COLO668 (cell line): ENCODE data around the gene BMPR1A.

ENCODE experiments used
- DNase-seq: peaks from one replicate; lab custom pipeline; 2025; ENCODE audit not compliant: unreplicated experiment; lab: John Stamatoyannopoulos, UW

BMPR1A gene

DNA sequence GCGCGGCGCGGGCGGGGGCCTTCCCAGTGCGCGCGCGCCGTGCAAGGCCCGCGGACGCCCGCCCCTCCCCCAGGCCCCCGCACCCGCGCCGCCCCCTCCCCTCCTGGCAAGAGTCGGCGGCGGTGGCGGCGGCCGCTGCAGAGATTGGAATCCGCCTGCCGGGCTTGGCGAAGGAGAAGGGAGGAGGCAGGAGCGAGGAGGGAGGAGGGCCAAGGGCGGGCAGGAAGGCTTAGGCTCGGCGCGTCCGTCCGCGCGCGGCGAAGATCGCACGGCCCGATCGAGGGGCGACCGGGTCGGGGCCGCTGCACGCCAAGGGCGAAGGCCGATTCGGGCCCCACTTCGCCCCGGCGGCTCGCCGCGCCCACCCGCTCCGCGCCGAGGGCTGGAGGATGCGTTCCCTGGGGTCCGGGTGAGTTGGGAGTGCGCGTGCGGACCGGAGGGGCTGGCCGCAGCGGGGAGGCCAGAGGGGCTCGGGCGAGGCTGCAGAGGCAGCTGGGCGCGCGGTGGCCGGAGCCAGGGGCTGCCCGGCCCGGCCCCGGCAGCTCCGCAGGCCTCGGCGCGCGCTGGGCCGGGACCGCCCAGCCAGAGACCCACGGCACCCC, at the start of gene BMPR1A:
BMPR1A (plus strand) TSS at position 109 of the 602 bp plus-strand sequence. CDS start 119,400 bp downstream, outside the sequence.
- DNase-seq, result no peak

DNA sequence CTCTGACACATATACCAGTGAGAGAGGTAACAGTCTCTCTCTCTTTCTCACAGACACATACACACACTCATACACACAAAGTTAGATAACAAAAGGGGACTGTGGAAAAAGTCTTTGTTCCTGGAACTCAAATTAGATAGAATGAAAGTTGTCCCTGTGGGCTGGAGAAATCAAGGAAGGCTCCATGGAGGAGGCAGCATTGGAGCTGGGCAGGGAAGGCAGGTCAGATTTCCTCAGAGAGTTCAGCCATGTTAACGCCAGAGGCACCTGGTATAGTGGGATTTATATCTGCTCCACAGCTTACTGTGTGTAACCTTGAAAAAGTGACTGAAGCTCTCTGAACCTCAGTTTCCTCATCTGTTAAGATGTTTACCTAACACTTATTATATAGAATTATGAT, 49.4 kb upstream of the BMPR1A start:
- DNase-seq, result no peak

DNA sequence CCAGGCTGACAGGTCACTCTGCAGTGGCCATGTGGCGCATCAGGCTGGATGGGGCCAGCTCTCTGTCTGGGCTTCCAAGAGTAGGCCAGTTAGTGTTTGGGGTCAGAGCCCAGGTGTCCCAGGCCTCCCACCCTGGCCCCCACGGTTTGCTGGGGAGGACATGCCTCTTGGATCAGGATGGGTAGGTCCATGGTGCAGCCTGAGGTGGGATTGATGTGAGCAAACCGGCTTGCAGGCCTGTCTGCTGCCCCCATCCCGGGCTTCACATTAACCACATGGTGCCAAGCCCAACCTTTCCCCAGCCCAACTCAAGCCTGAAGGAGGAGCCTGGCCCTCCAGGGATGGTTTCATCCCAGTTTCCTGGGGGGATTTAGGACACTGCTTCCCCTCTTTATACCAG, 48.9 kb upstream of the BMPR1A start:
- DNase-seq, result no peak

DNA sequence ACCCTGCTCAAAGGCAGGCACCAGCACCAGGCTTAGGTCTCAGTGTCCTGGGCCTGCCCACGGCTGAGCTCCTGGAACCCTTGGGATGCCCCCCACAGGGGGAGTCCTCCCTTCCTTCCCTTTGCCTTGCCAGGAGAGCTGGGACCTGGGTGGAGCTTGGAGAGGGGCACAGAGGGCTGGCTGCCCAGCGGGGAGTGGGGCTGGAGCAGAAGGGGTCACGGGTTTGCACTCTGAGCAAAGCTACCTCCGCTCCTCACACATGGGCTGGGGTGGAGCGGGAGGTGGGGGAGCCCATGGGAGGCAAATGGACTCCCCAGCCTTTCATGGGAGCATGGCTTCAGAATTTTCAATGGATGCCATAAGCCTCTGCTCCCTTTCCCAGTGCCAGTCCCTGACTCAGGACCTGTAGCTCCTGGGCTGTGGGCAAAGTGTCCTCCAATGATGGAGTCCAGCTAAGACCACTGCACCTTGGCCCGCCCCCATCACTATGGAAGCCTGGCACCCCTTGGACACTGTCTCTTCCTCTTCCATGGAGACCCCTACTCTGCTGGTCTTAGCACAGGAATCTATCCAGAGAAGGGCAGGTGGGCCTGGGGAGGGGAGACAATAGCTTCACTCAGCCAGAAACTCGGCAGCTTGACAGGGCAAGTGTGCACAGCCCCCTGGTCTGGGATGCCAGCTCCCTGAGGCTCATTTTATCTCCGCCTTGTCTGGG, 48.2 kb upstream of the BMPR1A start:
- no peak for DNase-seq

DNA sequence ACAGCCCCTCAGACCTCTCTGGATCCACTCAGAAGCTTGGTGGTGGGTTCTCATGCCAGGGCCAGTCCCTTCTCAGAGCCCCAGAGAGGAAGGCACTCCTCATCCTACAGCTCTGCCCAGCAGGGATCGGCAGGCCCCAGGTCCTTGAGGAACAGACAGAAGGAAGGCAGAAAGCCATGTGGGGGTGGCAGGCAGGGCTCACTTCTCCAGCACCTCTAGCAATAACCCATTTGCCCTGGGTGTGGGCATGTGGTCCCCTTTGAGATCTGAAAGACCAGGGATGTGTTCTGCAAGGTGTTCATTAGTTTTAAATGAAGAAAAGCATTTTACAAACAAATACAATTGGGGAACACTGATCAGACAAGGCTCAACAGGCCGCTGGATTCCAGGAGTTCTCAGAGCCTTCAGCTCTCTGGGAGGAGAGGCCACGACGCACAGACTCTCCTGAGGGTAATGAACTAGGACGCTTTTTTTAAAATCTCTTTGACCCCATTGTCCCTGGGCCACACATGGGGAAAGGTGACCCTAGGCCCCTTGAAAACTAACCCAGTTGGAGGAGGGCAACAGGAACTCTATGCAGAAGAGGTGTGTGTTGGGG, 47.5 kb upstream of the BMPR1A start:
- no peak for DNase-seq

DNA sequence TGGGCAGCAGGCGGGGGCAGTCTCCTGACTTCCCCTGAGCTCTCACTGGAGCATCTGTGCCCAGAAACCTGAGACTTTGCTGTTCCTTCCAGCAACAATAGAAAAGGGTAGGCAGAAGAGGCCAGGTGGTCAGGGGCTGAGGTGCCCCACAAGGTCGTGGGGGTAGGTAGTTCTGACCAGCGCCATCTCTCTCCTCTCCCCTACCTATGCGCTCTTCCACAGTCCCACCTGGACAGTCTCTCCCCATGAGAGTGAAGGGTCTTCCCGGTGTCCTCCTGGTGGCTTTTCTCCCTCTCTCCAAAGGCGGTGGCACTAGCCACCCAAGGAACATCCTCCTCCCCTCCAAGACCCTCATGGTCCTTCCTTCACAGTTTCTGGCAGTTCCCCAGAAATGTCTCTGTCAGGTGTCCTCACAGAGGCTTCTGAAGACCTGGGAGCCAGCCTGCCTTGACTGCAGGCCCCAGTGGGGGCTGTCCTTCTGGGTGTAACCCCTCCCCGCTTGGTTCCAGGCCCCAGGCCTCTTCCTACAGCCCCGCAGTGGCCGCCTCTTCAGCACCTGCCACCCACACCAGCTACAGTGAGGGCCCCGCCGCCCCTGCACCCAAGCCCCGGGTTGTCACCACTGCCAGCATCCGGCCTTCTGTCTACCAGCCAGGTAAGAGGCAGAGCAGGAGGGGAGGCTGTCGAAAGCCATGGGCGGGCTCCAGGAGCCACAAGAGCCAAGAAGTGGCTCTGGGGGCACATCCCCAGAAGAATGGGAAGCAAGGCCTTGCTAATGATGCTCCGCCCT, 46.8 kb upstream of the BMPR1A start:
- no peak for DNase-seq

DNA sequence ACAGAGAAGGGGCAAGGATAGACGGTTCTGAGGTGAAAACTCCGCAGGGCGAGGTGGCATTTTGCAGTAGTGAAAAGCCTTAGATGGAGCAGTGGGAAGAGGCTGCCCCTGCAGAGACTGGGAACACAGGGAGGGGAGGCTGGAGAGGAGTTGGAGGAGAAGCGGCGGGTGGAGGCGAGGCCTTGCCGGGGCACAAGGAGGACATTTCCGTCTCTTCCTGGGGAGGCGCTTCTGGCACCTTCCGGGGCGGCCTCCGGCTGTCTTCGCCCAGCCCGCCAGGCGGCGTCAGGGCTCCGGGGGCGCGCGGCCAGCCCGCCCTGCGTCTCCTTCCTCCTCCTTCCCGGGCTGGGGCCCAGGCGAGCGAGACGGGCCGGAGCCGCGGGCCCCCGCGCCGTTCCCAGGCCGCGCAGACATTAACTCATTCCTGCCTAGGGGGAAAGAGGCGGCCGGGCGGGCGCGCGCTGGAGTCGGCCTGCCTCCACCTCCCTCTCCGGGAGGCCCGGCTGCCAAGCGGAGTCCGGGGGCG, 45.4 kb upstream of the BMPR1A start:
- no peak for DNase-seq

DNA sequence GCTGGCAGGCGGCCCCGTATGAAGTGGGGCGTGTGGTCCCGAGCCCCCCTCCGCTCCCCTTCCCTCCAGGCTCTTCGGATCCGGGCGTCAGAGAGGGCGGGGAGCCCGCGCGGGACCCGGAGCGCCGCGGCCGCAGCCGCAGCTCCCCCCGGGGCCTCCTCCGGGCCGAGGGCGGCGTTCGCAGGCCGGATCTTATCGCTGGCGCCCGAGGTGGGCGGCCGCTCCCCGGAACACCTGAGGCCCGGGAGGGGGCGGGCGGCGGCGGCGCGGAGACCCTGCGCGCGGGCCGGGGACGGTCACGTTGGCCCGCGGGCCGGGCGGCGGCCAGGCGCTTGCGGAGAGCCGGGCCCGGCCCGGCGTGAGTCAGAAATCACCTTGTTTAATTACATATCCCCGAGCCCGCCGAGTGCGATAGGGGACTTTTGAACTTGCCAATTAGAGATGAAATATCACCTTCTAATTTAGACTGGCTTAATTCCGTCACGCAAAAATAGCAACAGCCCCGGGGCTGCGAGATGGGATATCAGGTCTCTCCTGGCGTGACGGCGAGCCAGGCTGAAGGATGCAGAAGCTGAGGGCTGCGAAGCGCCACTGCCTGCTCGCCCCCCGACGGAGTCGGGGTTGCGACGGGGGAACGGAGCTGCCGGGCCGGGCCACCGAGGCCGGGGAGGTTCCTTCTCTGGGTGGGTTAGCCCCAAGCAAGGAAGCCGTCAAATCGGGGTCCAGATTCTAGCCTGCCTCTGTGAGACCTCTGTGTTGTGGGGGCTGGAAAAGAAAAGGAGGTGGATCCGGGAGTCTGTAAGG, 44.7 kb upstream of the BMPR1A start:
- no peak for DNase-seq

DNA sequence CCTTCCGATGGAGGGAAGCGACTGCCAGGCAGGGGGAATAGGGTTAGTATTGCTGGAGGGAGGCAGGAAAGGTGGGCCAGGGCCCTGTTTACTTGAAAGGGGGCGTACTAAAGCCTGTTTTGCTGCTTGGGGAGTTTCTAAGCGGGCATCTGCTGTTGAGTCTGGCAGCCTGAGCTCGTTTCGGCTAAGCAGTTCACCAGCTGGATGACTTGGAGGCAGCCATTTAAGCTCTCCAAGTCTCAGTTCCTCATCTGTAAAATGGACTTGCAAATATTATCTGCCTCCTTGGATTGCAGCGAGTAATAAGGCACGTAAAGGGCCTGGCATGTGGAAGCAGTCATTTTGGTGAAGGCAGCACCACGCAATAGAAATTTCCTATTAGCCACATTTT, 44.1 kb upstream of the BMPR1A start:
- DNase-seq, result no peak

DNA sequence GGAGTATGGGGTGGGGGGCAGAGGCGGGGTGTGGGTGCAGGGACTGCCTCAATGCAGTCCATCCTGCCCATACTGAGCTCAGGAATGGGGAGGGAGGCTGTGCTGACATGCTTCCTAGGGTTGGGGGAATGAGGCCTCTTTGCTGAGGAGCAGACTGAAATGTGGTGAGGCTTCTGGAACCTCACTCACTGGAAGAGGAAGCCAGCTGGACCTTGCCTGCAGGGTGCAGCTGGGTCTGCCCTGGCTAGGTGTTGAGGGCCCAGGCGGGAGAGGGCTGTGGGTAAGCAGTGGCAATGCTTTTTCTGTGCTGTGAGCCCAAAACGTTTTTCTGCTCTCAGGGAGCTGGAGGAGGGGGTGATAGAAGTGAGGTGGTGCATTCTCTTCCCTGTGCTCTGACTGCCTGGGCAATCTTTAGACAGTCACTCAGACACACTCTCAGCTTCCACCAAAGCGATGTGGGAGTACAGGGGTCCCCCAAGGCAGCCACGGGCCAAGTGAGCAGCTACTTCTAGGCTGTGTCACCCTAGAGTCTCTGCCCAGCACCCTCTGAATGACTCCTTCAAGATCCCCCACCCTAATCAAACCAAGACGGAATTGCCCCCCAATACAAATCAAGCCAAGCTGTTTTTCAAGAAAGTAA, 41.1 kb upstream of the BMPR1A start:
- no peak for DNase-seq

DNA sequence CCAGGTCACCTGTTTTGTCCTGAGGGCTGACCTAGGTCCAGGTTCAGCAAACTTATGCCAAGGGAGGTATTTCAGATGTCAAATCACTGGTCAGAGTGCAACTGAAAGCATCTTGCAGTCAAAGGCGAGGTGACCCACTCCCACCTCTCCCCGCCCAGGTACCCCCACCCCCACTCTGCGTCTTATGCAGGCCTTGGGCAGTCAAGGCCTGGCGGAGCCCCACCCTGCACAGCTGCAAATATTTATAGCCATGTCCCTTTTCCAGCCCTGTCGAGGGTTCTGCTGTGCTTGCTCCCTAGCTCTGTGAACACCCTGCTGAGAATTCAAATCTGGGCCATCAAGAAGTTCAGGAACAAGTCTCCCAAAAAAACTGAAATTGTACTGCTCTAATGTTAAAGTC, 40.6 kb upstream of the BMPR1A start:
- no peak for DNase-seq

DNA sequence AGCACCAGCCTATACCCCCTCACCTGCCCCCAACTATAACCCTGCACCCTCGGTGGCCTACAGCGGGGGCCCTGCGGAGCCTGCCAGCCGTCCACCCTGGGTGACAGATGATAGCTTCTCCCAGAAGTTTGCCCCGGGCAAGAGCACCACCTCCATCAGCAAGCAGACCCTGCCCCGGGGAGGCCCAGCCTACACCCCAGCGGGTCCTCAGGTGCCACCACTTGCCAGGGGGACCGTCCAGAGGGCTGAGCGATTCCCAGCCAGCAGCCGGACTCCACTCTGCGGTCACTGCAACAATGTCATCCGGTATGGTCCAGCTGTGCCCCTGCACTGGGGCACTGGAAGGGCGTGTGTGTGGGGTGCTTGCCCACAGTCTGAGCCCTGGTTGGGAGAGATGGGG, 40.0 kb upstream of the BMPR1A start:
- no peak for DNase-seq

DNA sequence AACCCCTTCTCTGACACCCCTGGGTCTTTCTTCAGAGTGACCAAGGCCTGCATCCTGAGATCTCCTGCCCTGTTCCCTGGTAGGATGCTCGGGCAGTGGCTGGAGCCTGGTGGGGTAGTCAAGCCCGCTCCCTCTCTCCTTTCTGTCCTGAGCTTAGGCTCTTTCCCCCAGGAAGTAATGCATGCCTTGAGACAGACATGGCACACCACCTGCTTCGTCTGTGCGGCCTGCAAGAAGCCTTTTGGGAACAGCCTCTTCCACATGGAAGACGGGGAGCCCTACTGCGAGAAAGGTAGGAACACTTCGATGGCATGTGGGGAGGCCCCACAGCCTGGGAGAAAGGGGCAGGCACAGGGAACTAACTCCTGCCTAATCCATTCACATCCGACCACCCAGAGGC, 37.9 kb upstream of the BMPR1A start:
- DNase-seq, result no peak

DNA sequence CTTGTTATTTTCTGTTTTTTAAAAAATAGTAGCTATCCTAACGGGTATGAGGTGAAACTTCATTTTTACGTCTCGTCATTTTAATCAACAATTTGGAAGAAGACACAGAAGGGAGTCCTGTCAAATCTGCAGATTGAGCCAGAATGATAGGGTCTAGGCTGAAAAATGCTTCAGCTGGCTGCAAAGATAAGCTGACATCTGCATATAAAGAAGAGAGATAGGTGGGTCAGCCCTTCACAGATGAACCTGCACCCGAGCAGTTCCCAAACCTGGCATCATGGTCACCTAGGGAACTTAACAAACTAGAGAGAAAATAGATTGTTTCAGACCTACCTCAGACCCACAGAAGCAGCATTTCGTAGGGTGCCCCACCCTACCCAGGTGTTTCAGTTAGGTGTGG, 35.2 kb upstream of the BMPR1A start:
- DNase-seq, result no peak

DNA sequence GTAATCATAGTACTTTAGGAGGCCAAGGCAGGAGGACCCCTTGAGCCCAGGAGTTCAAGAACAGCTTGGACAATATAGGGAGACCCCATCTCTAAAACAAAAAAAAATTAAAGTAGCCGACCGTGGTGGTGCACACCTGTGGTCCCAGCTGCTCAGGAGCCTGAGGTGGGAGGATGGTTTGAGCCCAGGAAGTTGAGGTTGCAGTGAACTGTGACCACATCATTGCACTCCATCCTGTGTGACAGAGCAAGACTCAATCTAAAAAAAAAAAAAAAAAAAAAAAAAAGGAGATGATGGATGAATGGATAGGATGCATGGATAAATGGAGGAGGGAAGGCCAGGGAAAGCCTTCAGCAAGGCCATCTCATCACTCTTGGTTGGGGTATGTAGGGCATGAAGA, 33.4 kb upstream of the BMPR1A start:
- no peak for DNase-seq

DNA sequence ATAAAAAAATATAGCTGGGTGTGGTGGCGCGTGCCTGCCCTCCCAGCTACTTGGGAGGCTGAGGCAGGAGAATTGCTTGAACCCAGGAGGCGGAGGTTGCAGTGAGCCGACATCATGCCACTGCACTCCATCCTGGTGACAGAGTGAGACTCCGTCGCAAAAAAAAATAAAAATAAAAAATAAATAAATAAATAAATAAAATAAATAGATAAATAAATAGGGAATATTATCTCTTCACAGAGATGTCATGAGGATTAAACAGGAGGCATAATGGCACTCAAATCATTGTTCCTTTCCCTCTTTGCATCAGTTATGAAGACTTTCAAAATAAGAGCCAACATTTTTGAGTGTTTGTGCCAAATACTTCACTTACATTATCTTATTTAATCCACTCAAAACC, 32.0 kb upstream of the BMPR1A start:
- no peak for DNase-seq

DNA sequence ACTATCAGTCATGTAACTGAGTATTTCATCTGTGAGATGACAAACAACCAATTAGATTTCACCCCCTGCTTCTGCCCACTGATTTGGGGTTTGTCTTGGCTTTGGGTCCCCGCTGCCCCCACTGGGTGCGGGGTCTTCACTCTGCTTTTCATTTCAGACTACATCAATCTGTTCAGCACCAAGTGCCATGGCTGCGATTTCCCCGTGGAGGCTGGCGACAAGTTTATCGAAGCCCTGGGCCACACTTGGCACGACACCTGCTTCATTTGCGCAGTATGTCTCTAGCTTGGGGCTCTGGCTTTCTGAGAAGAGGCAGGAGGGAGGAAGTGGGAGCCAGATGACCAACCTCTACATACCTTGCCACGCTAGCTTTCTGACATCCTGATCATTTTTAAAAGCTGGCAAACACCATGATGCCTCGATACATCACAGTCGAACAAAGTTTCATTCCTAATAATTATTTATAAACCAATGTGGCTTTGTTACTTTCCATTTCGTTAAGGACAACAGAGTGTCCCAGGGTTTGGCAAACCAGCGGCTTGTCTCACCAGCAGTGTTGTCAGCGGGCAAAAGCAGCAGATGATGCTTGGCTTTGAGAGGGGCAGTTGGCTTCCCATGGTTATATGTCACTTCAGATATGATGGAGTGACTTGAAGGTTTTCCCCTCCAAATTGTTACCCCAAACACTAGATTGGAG, 30.3 kb upstream of the BMPR1A start:
- no peak for DNase-seq

DNA sequence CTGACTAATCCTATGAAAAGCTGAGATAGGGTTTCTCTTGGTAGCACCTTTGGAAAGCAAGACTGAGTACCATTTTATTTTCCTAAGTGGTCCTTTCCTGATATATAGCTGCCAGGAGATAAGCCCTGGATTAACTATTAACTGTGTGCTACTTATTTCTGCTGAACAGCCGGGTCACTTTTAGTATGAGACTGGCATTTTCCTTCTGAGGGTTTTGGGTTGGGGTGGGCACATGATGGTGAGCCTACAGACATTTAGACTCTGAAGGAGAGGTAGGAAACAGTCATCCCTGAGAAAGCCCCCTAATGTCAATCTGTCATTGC, 29.8 kb upstream of the BMPR1A start:
- no peak for DNase-seq

DNA sequence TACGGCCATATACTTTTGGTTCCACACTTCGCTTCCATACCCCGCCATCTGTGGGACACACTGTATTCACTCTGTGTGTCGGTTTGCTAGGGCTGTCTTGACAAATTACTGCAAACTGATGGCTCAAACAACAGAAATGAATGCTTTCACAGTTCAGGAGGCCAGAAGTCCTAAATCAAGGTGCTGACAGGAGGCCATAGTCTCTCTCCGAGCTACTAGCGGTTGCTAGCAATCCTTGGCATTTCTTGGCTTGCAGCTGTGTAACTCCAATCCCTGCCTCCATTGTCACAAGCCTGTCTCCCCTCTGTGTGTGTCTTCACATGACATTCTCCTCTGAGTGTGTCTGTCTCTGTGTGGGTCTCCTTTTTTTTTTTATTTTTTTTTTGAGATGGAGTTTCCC, 28.9 kb upstream of the BMPR1A start:
- no peak for DNase-seq

DNA sequence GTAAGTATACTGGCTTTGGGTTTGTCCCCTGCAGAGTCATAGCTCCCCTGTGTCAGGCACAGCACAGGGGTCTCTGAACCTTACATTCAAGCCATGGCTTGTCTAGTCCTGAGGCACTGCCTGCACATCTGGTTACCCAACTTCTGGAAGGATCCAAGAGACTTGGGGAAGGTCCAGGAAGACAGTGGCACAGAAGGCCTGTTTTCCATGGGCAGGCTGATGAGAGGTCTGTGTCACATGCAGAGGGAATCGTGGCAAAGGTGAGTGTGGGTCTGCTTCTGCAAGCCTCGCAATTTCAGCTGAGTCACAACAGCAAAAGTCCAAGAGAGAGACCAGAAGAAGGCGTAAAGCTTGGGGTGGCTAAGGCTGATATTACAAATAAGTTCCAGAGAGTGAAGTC, 28.4 kb upstream of the BMPR1A start:
- no peak for DNase-seq
